Measurements from ENCODE around the gene HOXC10.

DNA sequence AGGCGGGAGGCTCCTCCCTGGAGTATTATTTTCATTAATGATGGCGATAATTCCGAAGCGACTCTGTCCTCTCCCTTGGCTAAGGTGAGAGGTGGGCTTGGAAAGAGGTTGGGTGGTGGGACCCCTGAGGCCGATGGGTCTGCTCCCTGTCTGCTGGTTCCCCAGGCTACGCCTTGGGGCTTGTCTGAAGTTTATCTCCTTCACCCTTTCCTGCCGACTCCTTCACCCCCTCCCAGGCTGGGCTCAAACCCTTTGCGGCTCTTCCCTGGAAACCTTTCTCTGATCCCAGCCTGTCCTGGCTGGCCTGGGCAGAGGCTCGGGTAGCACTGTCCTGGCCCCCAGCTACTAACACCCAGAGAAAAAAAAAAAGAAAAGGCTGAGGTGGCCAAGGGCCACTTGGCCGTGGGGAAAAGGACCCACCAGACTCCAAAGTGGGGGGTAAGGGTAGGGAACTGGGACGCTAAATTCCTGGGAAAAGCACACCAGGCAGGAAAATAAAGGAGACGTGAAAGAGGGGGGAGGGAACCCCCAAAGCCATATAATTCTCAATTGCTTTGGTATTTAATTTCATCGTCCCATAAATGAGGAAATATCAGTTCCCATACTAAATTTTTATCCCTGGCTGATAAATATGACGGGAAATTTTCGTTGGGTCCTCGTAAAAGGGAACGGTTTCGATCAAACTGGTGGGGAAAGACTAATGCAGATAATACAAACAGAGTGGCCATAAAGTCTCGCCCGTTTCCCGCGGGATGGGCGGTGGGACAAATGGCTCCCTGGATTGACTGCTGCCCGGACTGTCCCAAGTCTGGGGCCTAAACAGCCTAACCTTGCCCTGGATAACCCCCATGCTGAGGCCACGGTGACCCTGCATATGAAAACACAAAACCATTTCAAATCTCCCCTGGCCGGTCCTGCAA lies 2.0 kb upstream of the HOXC10 start:
- TF ChIP-seq POLR2AphosphoS5 (IDR thresholded peaks at IDR 0.05; ENCODE audit: low read depth, low read length) (no peak), POU2F2 (IDR thresholded peaks at IDR 0.05; ENCODE audit: low read depth, low read length) (no peak), TAF1 (IDR thresholded peaks at IDR 0.05; ENCODE audit: low read depth, low read length) (no peak), POLR2A (IDR thresholded peaks at IDR 0.05; ENCODE audit: low read depth, low read length) (no peak)

Data from GM12891 (cell line).